Measurements from ENCODE around the gene GPR137.

GPR137 gene

DNA sequence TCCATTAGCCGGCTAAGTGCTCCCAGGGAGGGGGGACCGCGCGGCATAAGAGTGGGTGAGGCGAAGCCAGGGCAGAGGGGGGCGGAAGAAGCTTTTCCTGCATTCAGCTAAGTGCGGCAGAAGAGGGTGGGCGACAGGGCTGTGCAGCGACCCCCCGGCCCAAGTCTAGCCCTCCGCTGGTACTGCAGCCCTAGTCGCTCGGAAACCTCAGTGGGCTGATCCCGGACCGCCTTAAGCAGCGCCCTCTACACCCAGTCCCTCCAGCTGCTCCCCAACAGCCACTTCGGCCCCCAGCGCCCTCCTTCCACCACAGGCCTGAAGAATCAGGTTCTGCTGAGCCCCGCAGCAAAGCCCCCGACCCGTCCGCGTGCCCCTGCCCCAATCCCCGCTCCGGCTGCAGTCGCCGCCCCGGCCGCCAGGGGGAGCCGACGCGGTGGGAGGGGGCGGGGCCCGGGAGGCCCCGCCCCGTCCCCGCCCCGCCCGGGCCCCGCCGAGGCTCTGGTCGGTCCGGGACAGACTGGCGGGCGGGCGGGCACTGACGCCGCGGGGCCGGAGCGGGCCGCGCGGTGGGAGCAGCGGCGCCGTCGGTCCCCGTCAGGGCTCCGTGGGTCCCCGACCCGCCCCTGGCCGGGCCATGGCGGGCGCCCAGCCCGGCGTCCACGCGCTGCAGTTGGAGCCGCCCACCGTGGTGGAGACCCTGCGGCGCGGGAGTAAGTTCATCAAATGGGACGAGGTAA, 34.5 kb upstream of the GPR137 start, which contains the start of gene PLCB3:
Gene PLCB3, plus strand, starts transcription at position 515 of the 737 bp plus-strand sequence. Its CDS starts 120 bp downstream, at position 635.
- peaks cover 28% of the 10 kb centered on the region for H3K4me1 ChIP-seq (ENCODE audit: control insufficient read depth, insufficient read depth, low read length)
- H3K36me3 ChIP-seq (ENCODE audit: insufficient read depth, low read length) = peaks cover 22% of the 10 kb centered on the region
- no peaks in the 10 kb centered on the region for H3K27me3 ChIP-seq (ENCODE audit: control insufficient read depth, insufficient read depth, low read length)
- H3K9me3 ChIP-seq (replicated peaks; ENCODE audit: low read length) = no peaks in the 10 kb centered on the region
- peak within 1 kb of the TSS; percentile 93 for H3K9ac ChIP-seq (ENCODE audit: low read depth, low read length)
- peak within 1 kb of the TSS; percentile 88 for H3K4me2 ChIP-seq (ENCODE audit: low read length)
- H3K4me3 ChIP-seq (ENCODE audit: low read length) = peak within 1 kb of the TSS; percentile 92

DNA sequence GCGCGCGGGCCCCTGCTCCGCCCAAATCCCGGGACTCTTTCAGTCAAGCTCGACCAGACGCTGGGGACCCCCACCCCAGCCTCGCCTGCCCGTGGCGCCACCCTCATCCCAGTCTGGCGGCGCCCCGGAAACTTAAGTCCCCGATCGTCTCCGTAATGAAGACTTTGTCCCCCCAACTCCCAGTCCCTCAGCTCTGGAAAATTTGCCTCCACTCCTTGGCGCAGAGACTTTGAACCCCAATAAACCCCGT, 34.0 kb upstream of the GPR137 start:
- Histone ChIP-seq H3K4me3 (ENCODE audit: low read length) (peak overlapping the region; percentile 92), H3K36me3 (ENCODE audit: insufficient read depth, low read length) (peaks cover 27% of the 10 kb centered on the region), H3K9ac (ENCODE audit: low read depth, low read length) (peak overlapping the region; percentile 93), H3K4me2 (ENCODE audit: low read length) (peak overlapping the region; percentile 88), H3K4me1 (ENCODE audit: control insufficient read depth, insufficient read depth, low read length) (peaks cover 28% of the 10 kb centered on the region), H3K9me3 (replicated peaks; ENCODE audit: low read length) (no peaks in the 10 kb centered on the region), H3K27me3 (ENCODE audit: control insufficient read depth, insufficient read depth, low read length) (no peaks in the 10 kb centered on the region)

DNA sequence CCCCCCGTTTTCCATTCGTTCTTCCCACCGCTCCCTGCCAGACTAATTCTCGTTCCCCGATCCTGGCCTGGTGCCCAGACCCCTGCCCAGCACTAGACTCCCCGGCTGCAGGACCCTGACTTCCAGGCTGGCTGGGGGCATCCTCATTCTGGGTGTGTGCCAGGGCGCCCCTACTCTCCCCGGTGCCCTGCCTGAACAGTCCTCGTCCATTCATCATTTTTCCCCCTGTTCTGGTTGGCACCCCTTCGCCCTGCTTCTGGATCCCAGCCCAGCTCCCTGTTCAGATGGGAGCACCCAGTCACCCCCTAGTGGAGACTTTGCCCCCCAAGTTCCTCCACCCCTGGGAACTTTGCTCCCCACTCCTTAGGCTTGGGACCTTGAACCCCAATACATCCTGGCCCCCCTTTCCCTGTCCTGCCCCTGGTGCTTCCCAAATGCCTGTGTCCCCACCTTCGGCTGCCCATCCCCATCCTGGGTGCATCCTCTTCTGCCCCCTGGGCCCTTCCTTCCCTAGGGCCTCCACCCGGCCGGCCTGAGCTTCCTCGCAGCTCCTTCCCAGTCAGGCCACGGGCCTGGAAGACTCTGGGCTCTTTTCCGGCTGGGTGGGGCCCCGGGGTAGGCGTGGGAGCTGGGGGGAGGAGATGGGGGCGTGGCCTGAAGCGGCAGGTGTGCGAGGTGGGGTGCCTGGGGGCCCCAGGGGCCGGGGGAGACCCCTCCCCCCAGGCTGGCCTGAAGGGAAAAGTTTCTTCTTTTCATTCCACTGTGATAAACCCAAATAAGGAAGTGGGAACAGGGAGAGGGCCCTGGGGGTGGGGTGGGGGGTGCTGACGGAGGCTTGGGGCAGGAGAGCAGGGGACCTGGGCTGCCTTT, 33.4 kb upstream of the GPR137 start:
- Histone ChIP-seq H3K4me2 (ENCODE audit: low read length) (peak overlapping the region; percentile 88), H3K4me3 (ENCODE audit: low read length) (peak overlapping the region; percentile 92), H3K36me3 (ENCODE audit: insufficient read depth, low read length) (peaks cover 30% of the 10 kb centered on the region), H3K4me1 (ENCODE audit: control insufficient read depth, insufficient read depth, low read length) (peaks cover 24% of the 10 kb centered on the region), H3K9me3 (replicated peaks; ENCODE audit: low read length) (no peaks in the 10 kb centered on the region), H3K27me3 (ENCODE audit: control insufficient read depth, insufficient read depth, low read length) (no peaks in the 10 kb centered on the region), H3K9ac (ENCODE audit: low read depth, low read length) (peak overlapping the region; percentile 93)

DNA sequence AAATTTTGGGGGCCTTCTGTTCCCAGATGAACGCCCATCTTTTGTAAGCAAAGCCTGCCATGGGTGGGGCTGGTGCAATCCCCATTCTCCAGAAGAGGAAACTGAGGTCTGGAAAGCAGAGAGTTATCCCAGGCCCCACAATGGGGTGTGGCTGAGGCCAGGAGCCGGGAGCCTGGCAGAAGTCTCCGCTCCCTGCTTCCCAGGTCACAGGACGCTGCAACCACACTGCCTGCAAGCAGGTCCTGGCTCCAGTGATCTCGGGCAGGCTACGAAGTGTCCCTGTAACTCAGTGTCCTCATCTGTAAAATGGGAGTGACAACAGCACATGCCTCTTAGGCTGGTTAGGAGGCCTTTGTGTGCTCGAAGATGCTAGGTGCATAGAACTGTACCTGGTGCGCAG, 32.6 kb upstream of the GPR137 start:
- Histone ChIP-seq H3K4me2 (ENCODE audit: low read length) (peak overlapping the region; percentile 88), H3K4me1 (ENCODE audit: control insufficient read depth, insufficient read depth, low read length) (peaks cover 18% of the 10 kb centered on the region), H3K36me3 (ENCODE audit: insufficient read depth, low read length) (peaks cover 34% of the 10 kb centered on the region), H3K9ac (ENCODE audit: low read depth, low read length) (peak overlapping the region; percentile 93), H3K4me3 (ENCODE audit: low read length) (peak overlapping the region; percentile 92), H3K27me3 (ENCODE audit: control insufficient read depth, insufficient read depth, low read length) (no peaks in the 10 kb centered on the region), H3K9me3 (replicated peaks; ENCODE audit: low read length) (no peaks in the 10 kb centered on the region)

DNA sequence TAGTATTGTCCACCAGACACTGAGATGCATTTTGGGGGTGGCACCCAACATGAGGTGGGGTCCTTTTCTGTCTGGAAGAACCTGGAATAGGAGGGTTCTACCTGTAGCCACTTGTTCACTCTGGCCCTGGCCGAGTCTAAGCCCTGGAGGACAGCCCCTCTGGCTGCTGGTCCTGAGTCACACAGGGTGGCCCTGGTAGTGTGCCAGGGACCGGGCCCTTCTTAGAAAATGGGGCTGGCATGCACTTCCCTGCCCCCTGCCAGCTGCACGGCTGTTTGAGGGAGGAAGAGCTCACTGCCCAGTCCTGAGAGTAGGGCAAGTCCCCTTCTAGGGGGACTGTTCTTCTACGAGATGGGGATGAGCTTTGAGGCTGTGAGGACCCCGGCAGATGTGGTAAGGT, 32.2 kb upstream of the GPR137 start:
- peak overlapping the region; percentile 32 for H3K9ac ChIP-seq (ENCODE audit: low read depth, low read length)

DNA sequence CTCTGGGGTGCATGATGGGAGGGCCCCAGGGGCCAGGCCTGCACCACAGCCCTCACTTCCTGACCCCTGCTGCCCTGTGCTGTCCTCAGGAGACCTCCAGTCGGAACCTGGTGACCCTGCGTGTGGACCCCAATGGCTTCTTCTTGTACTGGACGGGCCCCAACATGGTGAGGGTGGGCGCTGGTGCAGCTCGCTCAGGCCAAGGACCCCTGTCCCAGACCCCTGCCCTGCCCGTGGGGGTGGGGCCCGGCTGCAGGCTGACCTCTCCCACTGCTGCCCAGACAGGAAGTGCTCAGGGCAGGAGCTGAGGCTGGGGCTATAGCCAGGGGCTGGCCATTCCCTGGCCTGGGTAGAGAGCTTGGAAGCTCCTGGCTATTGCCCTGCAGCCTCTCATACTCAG, 31.3 kb upstream of the GPR137 start:
- H3K4me1 ChIP-seq (ENCODE audit: control insufficient read depth, insufficient read depth, low read length) = peaks cover 18% of the 10 kb centered on the region
- peaks cover 47% of the 10 kb centered on the region for H3K36me3 ChIP-seq (ENCODE audit: insufficient read depth, low read length)
- H3K27me3 ChIP-seq (ENCODE audit: control insufficient read depth, insufficient read depth, low read length) = no peaks in the 10 kb centered on the region
- H3K4me2 ChIP-seq (ENCODE audit: low read length) = no peak overlapping the region
- no peak overlapping the region for H3K4me3 ChIP-seq (ENCODE audit: low read length)
- H3K9ac ChIP-seq (ENCODE audit: low read depth, low read length) = no peak overlapping the region
- no peaks in the 10 kb centered on the region for H3K9me3 ChIP-seq (replicated peaks; ENCODE audit: low read length)

More for the DNA sequence above, 32.2 kb upstream of the GPR137 start:
- peaks cover 38% of the 10 kb centered on the region for H3K36me3 ChIP-seq (ENCODE audit: insufficient read depth, low read length)
- H3K4me3 ChIP-seq (ENCODE audit: low read length) = peak overlapping the region; percentile 92
- H3K9me3 ChIP-seq (replicated peaks; ENCODE audit: low read length) = no peaks in the 10 kb centered on the region
- H3K4me1 ChIP-seq (ENCODE audit: control insufficient read depth, insufficient read depth, low read length) = peaks cover 18% of the 10 kb centered on the region
- no peaks in the 10 kb centered on the region for H3K27me3 ChIP-seq (ENCODE audit: control insufficient read depth, insufficient read depth, low read length)
- H3K4me2 ChIP-seq (ENCODE audit: low read length) = peak overlapping the region; percentile 88

DNA sequence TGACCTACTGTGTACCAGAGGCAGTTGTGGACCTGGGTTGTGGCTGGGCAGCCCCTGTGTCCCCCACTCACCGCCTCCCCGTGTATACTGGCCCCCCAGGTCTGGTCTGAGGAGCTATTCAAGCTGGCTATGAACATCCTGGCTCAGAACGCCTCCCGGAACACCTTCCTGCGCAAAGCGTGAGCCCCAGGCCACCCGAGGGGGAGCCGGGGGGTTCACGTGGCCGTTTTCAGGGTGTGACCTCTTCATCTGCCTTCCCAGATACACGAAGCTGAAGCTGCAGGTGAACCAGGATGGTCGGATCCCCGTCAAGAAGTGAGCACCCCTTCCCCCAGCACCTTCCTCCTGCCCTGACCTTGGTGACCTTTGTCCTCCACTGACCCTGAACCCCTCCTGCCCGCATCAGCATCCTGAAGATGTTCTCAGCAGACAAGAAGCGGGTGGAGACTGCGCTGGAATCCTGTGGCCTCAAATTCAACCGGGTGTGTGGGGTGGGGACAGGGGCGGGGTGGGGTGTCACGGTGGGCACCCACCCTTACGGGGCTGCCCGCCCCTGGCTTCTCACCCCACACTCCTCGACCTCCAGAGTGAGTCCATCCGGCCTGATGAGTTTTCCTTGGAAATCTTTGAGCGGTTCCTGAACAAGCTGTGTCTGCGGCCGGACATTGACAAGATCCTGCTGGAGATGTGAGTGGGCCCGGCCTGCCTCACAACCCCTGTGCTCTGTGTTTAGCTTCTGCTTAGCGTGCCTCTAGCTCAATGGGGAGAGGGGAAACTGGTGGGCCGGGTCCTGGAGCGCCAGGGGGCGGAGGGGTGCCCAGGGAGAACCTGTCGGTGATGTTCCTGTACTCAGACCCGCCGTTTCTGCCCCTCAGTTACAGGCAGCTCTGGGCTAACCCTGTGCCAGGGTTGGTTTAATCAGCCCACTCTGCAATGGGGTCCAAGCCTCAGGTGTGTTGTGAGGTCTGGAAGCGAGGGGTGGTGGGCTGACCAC, 30.2 kb upstream of the GPR137 start:
- peaks cover 18% of the 10 kb centered on the region for H3K4me1 ChIP-seq (ENCODE audit: control insufficient read depth, insufficient read depth, low read length)
- peaks cover 58% of the 10 kb centered on the region for H3K36me3 ChIP-seq (ENCODE audit: insufficient read depth, low read length)
- no peak overlapping the region for H3K4me3 ChIP-seq (ENCODE audit: low read length)
- H3K27me3 ChIP-seq (ENCODE audit: control insufficient read depth, insufficient read depth, low read length) = no peaks in the 10 kb centered on the region
- no peaks in the 10 kb centered on the region for H3K9me3 ChIP-seq (replicated peaks; ENCODE audit: low read length)
- H3K4me2 ChIP-seq (ENCODE audit: low read length) = no peak overlapping the region
- no peak overlapping the region for H3K9ac ChIP-seq (ENCODE audit: low read depth, low read length)

DNA sequence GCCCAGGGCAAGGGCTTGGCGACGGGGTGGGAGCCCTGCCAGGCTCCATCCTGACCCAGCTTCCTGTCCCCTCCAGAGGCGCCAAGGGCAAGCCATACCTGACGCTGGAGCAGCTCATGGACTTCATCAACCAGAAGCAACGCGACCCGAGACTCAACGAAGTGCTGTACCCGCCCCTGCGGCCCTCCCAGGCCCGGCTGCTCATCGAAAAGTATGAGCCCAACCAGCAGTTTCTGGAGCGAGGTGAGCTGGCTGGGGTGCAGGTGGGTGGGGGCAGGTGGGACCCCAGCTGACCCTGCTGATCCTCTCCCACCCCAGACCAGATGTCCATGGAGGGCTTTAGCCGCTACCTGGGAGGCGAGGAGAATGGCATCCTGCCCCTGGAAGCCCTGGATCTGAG, 29.3 kb upstream of the GPR137 start:
- peaks cover 12% of the 10 kb centered on the region for H3K4me1 ChIP-seq (ENCODE audit: control insufficient read depth, insufficient read depth, low read length)

DNA sequence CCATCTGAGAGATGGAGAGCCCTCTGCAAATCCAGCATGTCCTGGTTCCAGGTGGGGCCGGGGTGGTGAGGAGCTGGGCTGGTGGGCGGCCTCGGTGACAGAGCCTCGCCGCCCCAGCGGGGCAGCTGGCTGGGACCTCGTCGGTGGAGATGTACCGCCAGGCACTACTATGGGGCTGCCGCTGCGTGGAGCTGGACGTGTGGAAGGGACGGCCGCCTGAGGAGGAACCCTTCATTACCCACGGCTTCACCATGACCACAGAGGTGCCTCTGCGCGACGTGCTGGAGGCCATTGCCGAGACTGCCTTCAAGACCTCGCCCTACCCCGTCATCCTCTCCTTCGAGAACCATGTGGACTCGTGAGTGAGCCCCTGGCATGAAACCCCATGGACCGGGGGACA, 27.3 kb upstream of the GPR137 start:
- no peak overlapping the region for H3K4me2 ChIP-seq (ENCODE audit: low read length)
- no peak overlapping the region for H3K9ac ChIP-seq (ENCODE audit: low read depth, low read length)
- H3K4me1 ChIP-seq (ENCODE audit: control insufficient read depth, insufficient read depth, low read length) = peaks cover 9% of the 10 kb centered on the region
- no peaks in the 10 kb centered on the region for H3K27me3 ChIP-seq (ENCODE audit: control insufficient read depth, insufficient read depth, low read length)
- no peaks in the 10 kb centered on the region for H3K9me3 ChIP-seq (replicated peaks; ENCODE audit: low read length)
- peaks cover 87% of the 10 kb centered on the region for H3K36me3 ChIP-seq (ENCODE audit: insufficient read depth, low read length)
- H3K4me3 ChIP-seq (ENCODE audit: low read length) = no peak overlapping the region

More for the DNA sequence above, 29.3 kb upstream of the GPR137 start:
- no peaks in the 10 kb centered on the region for H3K27me3 ChIP-seq (ENCODE audit: control insufficient read depth, insufficient read depth, low read length)
- H3K9me3 ChIP-seq (replicated peaks; ENCODE audit: low read length) = no peaks in the 10 kb centered on the region
- H3K9ac ChIP-seq (ENCODE audit: low read depth, low read length) = no peak overlapping the region
- H3K4me3 ChIP-seq (ENCODE audit: low read length) = no peak overlapping the region
- H3K36me3 ChIP-seq (ENCODE audit: insufficient read depth, low read length) = peaks cover 67% of the 10 kb centered on the region
- H3K4me2 ChIP-seq (ENCODE audit: low read length) = no peak overlapping the region

DNA sequence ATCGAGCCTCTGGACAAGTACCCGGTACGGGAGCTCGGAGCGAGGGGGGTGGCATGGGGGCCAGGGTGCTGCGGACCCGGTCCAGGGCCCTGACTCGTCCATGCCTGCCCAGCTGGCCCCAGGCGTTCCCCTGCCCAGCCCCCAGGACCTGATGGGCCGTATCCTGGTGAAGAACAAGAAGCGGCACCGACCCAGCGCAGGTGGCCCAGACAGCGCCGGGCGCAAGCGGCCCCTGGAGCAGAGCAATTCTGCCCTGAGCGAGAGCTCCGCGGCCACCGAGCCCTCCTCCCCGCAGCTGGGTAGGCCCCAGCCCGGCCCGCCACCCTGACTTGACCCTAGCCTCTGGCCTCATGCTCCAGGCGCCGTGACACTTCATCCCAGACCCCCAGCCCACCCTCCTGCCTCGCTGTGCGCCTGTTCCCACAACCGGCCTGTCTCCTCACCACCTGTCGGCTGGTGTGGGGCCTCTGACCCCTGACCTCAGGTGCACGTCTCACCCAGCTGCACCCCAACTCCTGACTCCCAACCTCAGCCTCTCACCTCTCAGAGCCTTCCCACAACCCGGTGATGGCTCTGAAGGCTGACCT, 26.6 kb upstream of the GPR137 start:
- Histone ChIP-seq H3K27me3 (ENCODE audit: control insufficient read depth, insufficient read depth, low read length) (no peaks in the 10 kb centered on the region), H3K4me2 (ENCODE audit: low read length) (no peak overlapping the region), H3K4me1 (ENCODE audit: control insufficient read depth, insufficient read depth, low read length) (peaks cover 4% of the 10 kb centered on the region), H3K9me3 (replicated peaks; ENCODE audit: low read length) (no peaks in the 10 kb centered on the region), H3K4me3 (ENCODE audit: low read length) (no peak overlapping the region), H3K36me3 (ENCODE audit: insufficient read depth, low read length) (peaks cover 93% of the 10 kb centered on the region), H3K9ac (ENCODE audit: low read depth, low read length) (no peak overlapping the region)
